WTC11 (cell line): ENCODE results near the gene SLC12A8. TPM values are rescaled to one million over a fixed set of nuclear protein-coding genes. Genes with fewer than 3 reads are reported as not detected.

ENCODE experiments used
- ATAC-seq: fragments of 200-7000 bp; cut with Tn5 transposase; 2 replicates; pipeline ENCODE4 v1.10.0; 2021; ENCODE audit warnings: mild to moderate bottlenecking, moderate library complexity
- CTCF ChIA-PET: fragments of 300-600 bp; sonication (Branson Sonifier 250); formaldehyde crosslinking; loops from one replicate; lab custom pipeline; 2021; ENCODE audit warnings: antibody characterized with exemption; lab: Charles Lee
- POLR2A ChIA-PET: fragments of 350-600 bp; sonication (Branson Sonifier 250); formaldehyde crosslinking; loops from one replicate; lab custom pipeline; 2021; ENCODE audit warnings: antibody characterized with exemption; lab: Charles Lee
- DNase-seq: peaks from one replicate; pipeline ENCODE4 v3.0.0; 2021; ENCODE audit warnings: low spot score
- H3K27ac Mint-ChIP-seq: 2 replicates; pipeline ENCODE4 v1.8.0; 2021; ENCODE audit warnings: mixed read lengths
- H3K27me3 Mint-ChIP-seq: 2 replicates; pipeline ENCODE4 v1.8.0; 2021; ENCODE audit warnings: low read depth, mild to moderate bottlenecking, moderate library complexity, mixed read lengths
- H3K36me3 Mint-ChIP-seq: 2 replicates; pipeline ENCODE4 v1.8.0; 2021; ENCODE audit warnings: mixed read lengths
- H3K4me1 Mint-ChIP-seq: 2 replicates; pipeline ENCODE4 v1.8.0; 2022; ENCODE audit warnings: mixed read lengths
- H3K4me3 Mint-ChIP-seq: 2 replicates; pipeline ENCODE4 v1.8.0; 2021; ENCODE audit warnings: mild to moderate bottlenecking, moderate library complexity, mixed read lengths
- H3K9me3 Mint-ChIP-seq: 2 replicates; pipeline ENCODE4 v1.8.0; 2021; ENCODE audit warnings: mixed read lengths
- ATF1 ChIP-seq: sonication (generic); formaldehyde crosslinking; IDR thresholded peaks from 2 replicates; pipeline ENCODE4 v1.8.1; 2023; ENCODE audit warnings: mild to moderate bottlenecking, moderate library complexity, missing genetic modification reagents
- EMX1 ChIP-seq: fragments of 250-450 bp; sonication (Bioruptor Pico); IDR thresholded peaks from 2 replicates; pipeline ENCODE4 v1.8.0; 2021; ENCODE audit warnings: mild to moderate bottlenecking
- ETV6 ChIP-seq: sonication (generic); formaldehyde crosslinking; IDR thresholded peaks from 2 replicates; pipeline ENCODE4 v1.8.1; 2022; ENCODE audit warnings: mild to moderate bottlenecking, missing genetic modification reagents
- FOXK1 ChIP-seq: sonication (generic); formaldehyde crosslinking; IDR thresholded peaks from 2 replicates; pipeline ENCODE4 v1.8.0; 2022; ENCODE audit warnings: mild to moderate bottlenecking, moderate library complexity, missing genetic modification reagents
- GABPB1 ChIP-seq: sonication (generic); formaldehyde crosslinking; IDR thresholded peaks from 2 replicates; pipeline ENCODE4 v1.8.1; 2023; ENCODE audit warnings: mild to moderate bottlenecking, missing genetic modification reagents
- HMGA2 ChIP-seq: fragments of 250-450 bp; sonication (Bioruptor Pico); IDR thresholded peaks from 2 replicates; pipeline ENCODE4 v1.4.0; 2021; ENCODE audit warnings: mild to moderate bottlenecking, moderate library complexity
- HMGXB4 ChIP-seq: sonication (generic); formaldehyde crosslinking; IDR thresholded peaks from 2 replicates; pipeline ENCODE4 v1.8.1; 2023; ENCODE audit warnings: mild to moderate bottlenecking, moderate library complexity, missing genetic modification reagents
- IRF2 ChIP-seq: sonication (generic); formaldehyde crosslinking; IDR thresholded peaks from 2 replicates; pipeline ENCODE4 v1.8.0; 2022; ENCODE audit warnings: low read depth, missing genetic modification reagents, borderline replicate concordance
- NFATC4 ChIP-seq: fragments of 250-450 bp; sonication (Bioruptor Pico); IDR thresholded peaks from 2 replicates; pipeline ENCODE4 v1.9.0; 2021; ENCODE audit warnings: mild to moderate bottlenecking
- TCF7 ChIP-seq: sonication (generic); formaldehyde crosslinking; IDR thresholded peaks from 2 replicates; pipeline ENCODE4 v1.8.0; 2022; ENCODE audit warnings: mild to moderate bottlenecking, low read depth, missing genetic modification reagents, moderate library complexity
- USF1 ChIP-seq: sonication (generic); formaldehyde crosslinking; IDR thresholded peaks from 2 replicates; pipeline ENCODE4 v1.8.0; 2022; ENCODE audit warnings: mild to moderate bottlenecking, missing genetic modification reagents
- ZNF219 ChIP-seq: sonication (generic); formaldehyde crosslinking; IDR thresholded peaks from 2 replicates; pipeline ENCODE4 v1.8.0; 2023; ENCODE audit warnings: missing genetic modification reagents, mild to moderate bottlenecking, borderline replicate concordance
- ZNF232 ChIP-seq: sonication (generic); formaldehyde crosslinking; IDR thresholded peaks from 2 replicates; pipeline ENCODE4 v1.8.0; 2022; ENCODE audit warnings: mild to moderate bottlenecking, missing genetic modification reagents
- ZNF425 ChIP-seq: fragments of 250-450 bp; sonication (Bioruptor Pico); conservative IDR thresholded peaks from 2 replicates; pipeline ENCODE4 v1.9.0; 2021; ENCODE audit warnings: mild to moderate bottlenecking
- total RNA-seq: library from RNA; stranded (reverse); gene quantifications from 3 replicates; pipeline ENCODE4 v1.2.3, GENCODE V29; 2021
- TF ChIP-seq, protein P1 (sequence below): sonication (generic); formaldehyde crosslinking; IDR thresholded peaks from 2 replicates; pipeline ENCODE4 v1.8.1; 2023; ENCODE audit warnings: mild to moderate bottlenecking, missing genetic modification reagents, moderate library complexity
- TF ChIP-seq, protein P2 (sequence below): sonication (generic); formaldehyde crosslinking; IDR thresholded peaks from 2 replicates; pipeline ENCODE4 v1.8.0; 2023; ENCODE audit warnings: missing genetic modification reagents
- TF ChIP-seq, protein P3 (sequence below): sonication (generic); formaldehyde crosslinking; IDR thresholded peaks from 2 replicates; pipeline ENCODE4 v1.8.1; 2023; ENCODE audit warnings: mild to moderate bottlenecking, missing genetic modification reagents

Gene SLC12A8
- total RNA-seq, 1 experiment from 2014 or later: 9.1 TPM

DNA sequence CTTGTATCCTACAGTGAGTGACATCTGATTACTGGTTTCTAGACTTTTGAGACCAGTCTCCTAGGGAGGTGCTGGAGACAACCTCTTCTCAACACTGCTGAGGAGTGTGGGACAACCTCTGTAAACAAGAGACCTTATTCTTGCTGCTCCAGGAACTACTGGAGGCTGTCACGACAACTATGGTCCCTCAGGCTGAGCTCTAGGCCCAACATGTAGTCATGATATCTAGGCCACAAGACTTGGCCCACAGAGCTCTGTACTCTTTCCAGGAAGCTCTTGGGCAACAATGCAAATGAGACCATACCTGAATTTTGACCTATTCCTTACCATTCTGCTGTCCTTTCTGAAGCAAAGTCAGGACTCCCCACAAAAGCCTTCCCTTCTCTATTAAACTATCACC lies 132.5 kb downstream of the SLC12A8 start:
- Mint-ChIP-seq H3K27me3 (no peaks in the 10 kb centered on the region), H3K27ac (no peak overlapping the region), H3K4me3 (no peak overlapping the region), H3K9me3 (no peaks in the 10 kb centered on the region), H3K36me3 (no peaks in the 10 kb centered on the region; the same call in 1 of the 2 replicates), H3K4me1 (peaks cover 12% of the 10 kb centered on the region)
- ATAC-seq (no peak), DNase-seq (no peak)
- TF ChIP-seq TCF7 (CRISPR knock-in tag) (no peak), HMGXB4 (CRISPR knock-in tag) (no peak), ZNF232 (CRISPR knock-in tag) (no peak), IRF2 (CRISPR knock-in tag) (no peak), NFATC4 (CRISPR knock-in tag) (no peak), ATF1 (CRISPR knock-in tag) (no peak), ZNF425 (CRISPR knock-in tag) (no peak), FOXK1 (no peak), USF1 (no peak), HMGA2 (CRISPR knock-in tag) (no peak)
- TF ChIP-seq, protein P1, sequence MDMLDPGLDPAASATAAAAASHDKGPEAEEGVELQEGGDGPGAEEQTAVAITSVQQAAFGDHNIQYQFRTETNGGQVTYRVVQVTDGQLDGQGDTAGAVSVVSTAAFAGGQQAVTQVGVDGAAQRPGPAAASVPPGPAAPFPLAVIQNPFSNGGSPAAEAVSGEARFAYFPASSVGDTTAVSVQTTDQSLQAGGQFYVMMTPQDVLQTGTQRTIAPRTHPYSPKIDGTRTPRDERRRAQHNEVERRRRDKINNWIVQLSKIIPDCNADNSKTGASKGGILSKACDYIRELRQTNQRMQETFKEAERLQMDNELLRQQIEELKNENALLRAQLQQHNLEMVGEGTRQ (CRISPR knock-in tag): no peak
- TF ChIP-seq, protein P2, sequence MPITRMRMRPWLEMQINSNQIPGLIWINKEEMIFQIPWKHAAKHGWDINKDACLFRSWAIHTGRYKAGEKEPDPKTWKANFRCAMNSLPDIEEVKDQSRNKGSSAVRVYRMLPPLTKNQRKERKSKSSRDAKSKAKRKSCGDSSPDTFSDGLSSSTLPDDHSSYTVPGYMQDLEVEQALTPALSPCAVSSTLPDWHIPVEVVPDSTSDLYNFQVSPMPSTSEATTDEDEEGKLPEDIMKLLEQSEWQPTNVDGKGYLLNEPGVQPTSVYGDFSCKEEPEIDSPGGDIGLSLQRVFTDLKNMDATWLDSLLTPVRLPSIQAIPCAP: no peak
- ChIA-PET CTCF (no interaction called here), POLR2A (no interaction called here)

DNA sequence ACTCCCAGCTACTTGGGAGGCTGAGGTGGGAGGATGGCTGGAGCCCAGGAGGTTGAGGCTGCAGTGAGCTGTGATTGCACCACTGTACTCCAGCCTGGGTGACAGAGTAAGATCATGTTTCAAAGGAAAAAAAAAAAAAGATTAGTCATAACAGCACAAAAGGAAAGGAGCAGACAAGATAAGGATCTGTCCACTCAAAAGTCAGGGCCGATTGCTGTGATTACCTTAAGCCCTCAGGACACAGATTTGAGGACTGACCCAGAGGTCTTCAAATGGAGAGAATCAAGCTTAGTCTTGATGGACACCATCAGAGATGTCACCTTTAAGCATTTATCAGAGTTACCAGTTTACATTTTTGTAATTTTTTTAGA lies 132.9 kb downstream of the SLC12A8 start:
- Mint-ChIP-seq H3K27ac (no peak overlapping the region), H3K4me3 (no peak overlapping the region), H3K27me3 (no peaks in the 10 kb centered on the region), H3K9me3 (no peaks in the 10 kb centered on the region), H3K36me3 (no peaks in the 10 kb centered on the region; the same call in 1 of the 2 replicates), H3K4me1 (peaks cover 12% of the 10 kb centered on the region)
- ATAC-seq (no peak), DNase-seq (no peak)
- no peak for TF ChIP-seq ZNF219
- TF ChIP-seq GABPB1 (CRISPR knock-in tag): peak; percentile 30; the same call in 1 of the 2 replicates
- TF ChIP-seq ETV6 (CRISPR knock-in tag): no peak
- TF ChIP-seq, protein P3, sequence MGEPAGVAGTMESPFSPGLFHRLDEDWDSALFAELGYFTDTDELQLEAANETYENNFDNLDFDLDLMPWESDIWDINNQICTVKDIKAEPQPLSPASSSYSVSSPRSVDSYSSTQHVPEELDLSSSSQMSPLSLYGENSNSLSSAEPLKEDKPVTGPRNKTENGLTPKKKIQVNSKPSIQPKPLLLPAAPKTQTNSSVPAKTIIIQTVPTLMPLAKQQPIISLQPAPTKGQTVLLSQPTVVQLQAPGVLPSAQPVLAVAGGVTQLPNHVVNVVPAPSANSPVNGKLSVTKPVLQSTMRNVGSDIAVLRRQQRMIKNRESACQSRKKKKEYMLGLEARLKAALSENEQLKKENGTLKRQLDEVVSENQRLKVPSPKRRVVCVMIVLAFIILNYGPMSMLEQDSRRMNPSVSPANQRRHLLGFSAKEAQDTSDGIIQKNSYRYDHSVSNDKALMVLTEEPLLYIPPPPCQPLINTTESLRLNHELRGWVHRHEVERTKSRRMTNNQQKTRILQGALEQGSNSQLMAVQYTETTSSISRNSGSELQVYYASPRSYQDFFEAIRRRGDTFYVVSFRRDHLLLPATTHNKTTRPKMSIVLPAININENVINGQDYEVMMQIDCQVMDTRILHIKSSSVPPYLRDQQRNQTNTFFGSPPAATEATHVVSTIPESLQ (CRISPR knock-in tag): no peak
- TF ChIP-seq EMX1 (CRISPR knock-in tag): no peak
- ChIA-PET POLR2A (no interaction called here), CTCF (no interaction called here)
